Fibroblast of lung (primary cell): Measurements from ENCODE around the gene ZCCHC17.

Experiments used
- EZH2 ChIP-seq: IDR thresholded peaks from 2 replicates; pipeline ENCODE4 v1.5.1; 2012; ENCODE audit warnings: low read length, control low read depth, mild to moderate bottlenecking; ENCODE audit errors: missing control alignments
- TF ChIP-seq, protein P1 (sequence below), 2 donors: IDR thresholded peaks in 1 of 2; conservative IDR thresholded peaks in 1 of 2; 1 replicate in 1 of 2; 2 replicates in 1 of 2; pipeline ENCODE4 v1.5.1; 2011 to 2012; ENCODE audit warnings: low read length in 2 of 2, control low read depth in 1 of 2, inconsistent platforms in 1 of 2, low read depth in 1 of 2, mild to moderate bottlenecking in 1 of 2

DNA sequence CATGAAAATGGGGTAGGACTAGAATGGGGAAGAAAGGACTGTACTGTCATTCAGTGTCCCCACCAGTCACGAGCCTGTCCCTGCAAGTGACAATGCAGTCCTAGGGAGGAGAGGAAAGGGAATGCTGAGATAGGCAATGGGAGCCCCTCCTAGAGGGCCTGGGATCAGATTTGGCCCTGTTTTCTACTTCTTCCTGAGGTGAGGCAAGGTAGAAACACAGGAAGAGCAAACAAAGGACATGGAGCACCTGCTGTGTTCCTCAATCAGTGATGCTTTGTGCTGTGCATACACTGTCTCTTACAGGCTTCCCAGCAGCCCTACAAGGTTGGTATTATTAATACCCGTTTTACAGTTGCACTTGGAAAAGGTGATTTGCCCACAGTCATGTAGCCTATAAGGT, 70.0 kb downstream of the ZCCHC17 start:
- TF ChIP-seq, protein P1, sequence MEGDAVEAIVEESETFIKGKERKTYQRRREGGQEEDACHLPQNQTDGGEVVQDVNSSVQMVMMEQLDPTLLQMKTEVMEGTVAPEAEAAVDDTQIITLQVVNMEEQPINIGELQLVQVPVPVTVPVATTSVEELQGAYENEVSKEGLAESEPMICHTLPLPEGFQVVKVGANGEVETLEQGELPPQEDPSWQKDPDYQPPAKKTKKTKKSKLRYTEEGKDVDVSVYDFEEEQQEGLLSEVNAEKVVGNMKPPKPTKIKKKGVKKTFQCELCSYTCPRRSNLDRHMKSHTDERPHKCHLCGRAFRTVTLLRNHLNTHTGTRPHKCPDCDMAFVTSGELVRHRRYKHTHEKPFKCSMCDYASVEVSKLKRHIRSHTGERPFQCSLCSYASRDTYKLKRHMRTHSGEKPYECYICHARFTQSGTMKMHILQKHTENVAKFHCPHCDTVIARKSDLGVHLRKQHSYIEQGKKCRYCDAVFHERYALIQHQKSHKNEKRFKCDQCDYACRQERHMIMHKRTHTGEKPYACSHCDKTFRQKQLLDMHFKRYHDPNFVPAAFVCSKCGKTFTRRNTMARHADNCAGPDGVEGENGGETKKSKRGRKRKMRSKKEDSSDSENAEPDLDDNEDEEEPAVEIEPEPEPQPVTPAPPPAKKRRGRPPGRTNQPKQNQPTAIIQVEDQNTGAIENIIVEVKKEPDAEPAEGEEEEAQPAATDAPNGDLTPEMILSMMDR (conservative IDR thresholded peaks at IDR 0.05 in 1 of 2, IDR thresholded peaks at IDR 0.05 in 1 of 2; ENCODE audit: low read depth in 1 of 2, low read length in 2 of 2): no peak
- no peak for TF ChIP-seq EZH2
